Measurements from ENCODE around the gene ATXN2. TPM values are rescaled to one million over a fixed set of nuclear protein-coding genes. Genes with fewer than 3 reads are reported as not detected.

ATXN2 gene
- total and polyA plus RNA-seq, 10 donors: 7.7 to 77.8 (median 56.8) TPM

Small RNAs within 50 kb of the gene (small RNA-seq; reads per million reads assigned to genes)
- 0 reads per million in 4 donors for gene RF00066

Other genes starting within 250 kb of the ATXN2 start
- 10 to 100 TPM; 16.5 to 39.7 (median 26.4) TPM for gene PHETA1, start 230.2 kb downstream of the ATXN2 start, total RNA-seq
- 10 to 100 TPM in 1 of 3 donors, 1 to 10 TPM in 2; 4.9 to 17.2 (median 7.7) TPM for gene PHETA1, start 230.2 kb downstream of the ATXN2 start, polyA plus RNA-seq
- gene SH2B3, start 193.4 kb downstream of the ATXN2 start, total RNA-seq: 100 to 1,000 TPM in 1 of 7 donors, 10 to 100 TPM in 6; 72.6 to 105 (median 88.3) TPM
- 10 to 100 TPM; 11.5 to 25.5 (median 12.0) TPM for gene SH2B3, start 193.4 kb downstream of the ATXN2 start, polyA plus RNA-seq
- gene BRAP, start 86.6 kb upstream of the ATXN2 start, total RNA-seq: 10 to 100 TPM; 16.0 to 19.6 (median 16.6) TPM
- gene BRAP, start 86.6 kb upstream of the ATXN2 start, polyA plus RNA-seq: 1 to 10 TPM; 6.4 to 7.3 (median 6.5) TPM
- 10 to 100 TPM; 24.7 to 40.5 (median 30.0) TPM for gene ACAD10, start 86.7 kb upstream of the ATXN2 start, total RNA-seq
- gene ACAD10, start 86.7 kb upstream of the ATXN2 start, polyA plus RNA-seq: 10 to 100 TPM; 10.2 to 18.8 (median 15.8) TPM
- 10 to 100 TPM; 47.0 to 78.9 (median 53.5) TPM for gene ALDH2, start 167.6 kb upstream of the ATXN2 start, total RNA-seq
- 10 to 100 TPM; 30.8 to 33.4 (median 32.7) TPM for gene ALDH2, start 167.6 kb upstream of the ATXN2 start, polyA plus RNA-seq
- gene MAPKAPK5, start 242.9 kb upstream of the ATXN2 start, total RNA-seq: 10 to 100 TPM; 35.1 to 56.4 (median 45.2) TPM
- gene MAPKAPK5, start 242.9 kb upstream of the ATXN2 start, polyA plus RNA-seq: 10 to 100 TPM; 12.7 to 17.3 (median 14.2) TPM